Osteoblast (primary cell): Measurements from ENCODE around the gene VAV3. TPM values are rescaled to one million over a fixed set of nuclear protein-coding genes. Genes with fewer than 3 reads are reported as not detected.
A peak's percentile ranks its signal among the peaks of the same experiment; 100 is the strongest.

Source experiments
- DNase-seq: peaks from one replicate; pipeline ENCODE4 v3.0.0; 2011; ENCODE audit warnings: low spot score, mixed read lengths; ENCODE audit not compliant: insufficient read length; ENCODE audit errors: missing footprints
- H2AFZ ChIP-seq: 2 replicates; pipeline ENCODE4 v1.6.0; 2011; ENCODE audit warnings: mild to moderate bottlenecking, low read length
- H3K27ac ChIP-seq: 2 replicates; pipeline ENCODE4 v1.5.1; 2011; ENCODE audit warnings: mild to moderate bottlenecking, low read depth, low read length, moderate library complexity
- H3K27me3 ChIP-seq: 2 replicates; pipeline ENCODE4 v1.6.0; 2012; ENCODE audit warnings: mild to moderate bottlenecking, control low read depth, inconsistent platforms, low read length, moderate library complexity; ENCODE audit not compliant: insufficient read depth
- H3K36me3 ChIP-seq: 2 replicates; pipeline ENCODE4 v1.5.1; 2011; ENCODE audit warnings: mild to moderate bottlenecking, low read length, control low read depth, moderate library complexity; ENCODE audit not compliant: insufficient read depth
- H3K4me1 ChIP-seq: 2 replicates; pipeline ENCODE4 v1.5.1; 2011; ENCODE audit warnings: mild to moderate bottlenecking, low read length, control low read depth, moderate library complexity; ENCODE audit not compliant: insufficient read depth
- H3K4me2 ChIP-seq: 2 replicates; pipeline ENCODE4 v1.6.0; 2011; ENCODE audit warnings: mild to moderate bottlenecking, low read length; ENCODE audit not compliant: insufficient read depth
- H3K4me3 ChIP-seq: fragments of 200-600 bp; sonication (generic); 3 replicates; pipeline ENCODE4 v1.5.1; 2012; ENCODE audit warnings: mild to moderate bottlenecking, low read length, inconsistent platforms; ENCODE audit not compliant: insufficient read depth
- H3K79me2 ChIP-seq: 2 replicates; pipeline ENCODE4 v1.6.0; 2012; ENCODE audit warnings: mild to moderate bottlenecking, low read length, control low read depth, inconsistent platforms; ENCODE audit not compliant: insufficient read depth
- H3K9me3 ChIP-seq: 2 replicates; pipeline ENCODE4 v1.5.1; 2011; ENCODE audit warnings: low read depth, low read length, control low read depth
- H4K20me1 ChIP-seq: 2 replicates; pipeline ENCODE4 v1.6.0; 2012; ENCODE audit warnings: mild to moderate bottlenecking, low read length, control low read depth; ENCODE audit not compliant: insufficient read depth
- CTCF ChIP-seq: IDR thresholded peaks from 2 replicates; pipeline ENCODE4 v1.5.1; 2011; ENCODE audit warnings: mild to moderate bottlenecking, low read depth, low read length, moderate library complexity; ENCODE audit errors: extremely low read depth
- total RNA-seq: library from RNA; depleted of rRNA; stranded (reverse); fragments of >200 nt; gene quantifications from 2 replicates; pipeline ENCODE4 v1.2.3, GENCODE V29; 2012

Gene VAV3
- total RNA-seq, 1 donor: 0.72 TPM

GRCh38 chr1:107575226-107575625, 389.8 kb downstream of the VAV3 start:
- Histone ChIP-seq H3K27me3 (peaks cover 3% of the 10 kb centered on the region), H3K36me3 (no peaks in the 10 kb centered on the region), H3K4me1 (peaks cover 3% of the 10 kb centered on the region), H3K9me3 (no peaks in the 10 kb centered on the region), H3K27ac (no peak overlapping the region), H3K4me3 (no peak overlapping the region), H4K20me1 (no peaks in the 10 kb centered on the region), H2AFZ (no peak overlapping the region), H3K4me2 (no peak overlapping the region), H3K79me2 (no peaks in the 10 kb centered on the region)
- no peak for DNase-seq
- no peak for TF ChIP-seq CTCF

- Histone ChIP-seq H3K27ac (no peak overlapping the region), H3K27me3 (peaks cover 3% of the 10 kb centered on the region), H2AFZ (no peak overlapping the region), H3K9me3 (no peaks in the 10 kb centered on the region), H3K4me1 (peaks cover 3% of the 10 kb centered on the region), H3K4me2 (no peak overlapping the region), H4K20me1 (no peaks in the 10 kb centered on the region), H3K36me3 (no peaks in the 10 kb centered on the region), H3K4me3 (no peak overlapping the region), H3K79me2 (no peaks in the 10 kb centered on the region)
- no peak for TF ChIP-seq CTCF
- DNase-seq: no peak
Observed at GRCh38 chr1:107574044-107574443, 390.9 kb downstream of the VAV3 start.

- Histone ChIP-seq H3K4me1 (peaks cover 3% of the 10 kb centered on the region), H4K20me1 (no peaks in the 10 kb centered on the region), H3K4me3 (no peak overlapping the region), H3K4me2 (peak overlapping the region; percentile 30), H3K79me2 (no peaks in the 10 kb centered on the region), H3K27me3 (peaks cover 3% of the 10 kb centered on the region), H2AFZ (no peak overlapping the region), H3K36me3 (no peaks in the 10 kb centered on the region), H3K27ac (no peak overlapping the region), H3K9me3 (no peaks in the 10 kb centered on the region)
- TF ChIP-seq CTCF: no peak
- peak; percentile 75 for DNase-seq
Observed at GRCh38 chr1:107572674-107573211, 392.2 kb downstream of the VAV3 start.

GRCh38 chr1:107570768-107571167, 394.2 kb downstream of the VAV3 start:
- Histone ChIP-seq H3K9me3 (no peaks in the 10 kb centered on the region), H4K20me1 (no peaks in the 10 kb centered on the region), H3K4me2 (no peak overlapping the region), H3K27ac (no peak overlapping the region), H3K4me1 (peaks cover 3% of the 10 kb centered on the region), H3K36me3 (no peaks in the 10 kb centered on the region), H3K27me3 (peaks cover 3% of the 10 kb centered on the region), H3K4me3 (no peak overlapping the region), H2AFZ (no peak overlapping the region), H3K79me2 (no peaks in the 10 kb centered on the region)
- TF ChIP-seq CTCF: no peak
- peak; percentile 10 for DNase-seq
